GM18519 (cell line): ENCODE results near the gene TEKT1.
"Not testable (repeated sequence)": the region's sequence is repeated elsewhere in the genome, so short reads cannot be mapped to it uniquely, and the experiment has no call there.

Experiments used
- ATAC-seq: cut with Tn5 transposase; IDR thresholded peaks from one replicate; pipeline ENCODE4 v1.9.1; 2021; ENCODE audit warnings: mild to moderate bottlenecking, moderate library complexity; ENCODE audit not compliant: unreplicated experiment, low FRiP score

TEKT1 gene

DNA sequence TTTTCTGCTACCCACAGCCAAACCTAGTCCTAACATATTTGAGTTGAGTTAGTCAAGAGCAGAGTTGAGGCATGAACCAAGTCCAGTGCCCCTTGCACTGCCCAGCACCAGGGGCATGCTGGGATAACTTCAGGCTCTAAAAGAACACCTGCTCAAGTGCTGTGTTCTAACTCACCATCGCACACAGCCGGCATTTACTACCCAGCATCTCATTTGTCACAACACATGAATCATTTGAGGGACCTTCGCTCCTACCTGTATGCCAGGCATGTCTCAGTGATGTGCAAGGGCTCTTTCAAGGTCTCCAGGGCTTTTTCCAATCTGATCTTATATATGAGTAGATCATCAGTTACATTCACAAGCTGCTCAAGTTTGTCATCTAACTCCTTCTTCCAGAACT, 12.6 kb downstream of the TEKT1 start:
- ATAC-seq = no peak

DNA sequence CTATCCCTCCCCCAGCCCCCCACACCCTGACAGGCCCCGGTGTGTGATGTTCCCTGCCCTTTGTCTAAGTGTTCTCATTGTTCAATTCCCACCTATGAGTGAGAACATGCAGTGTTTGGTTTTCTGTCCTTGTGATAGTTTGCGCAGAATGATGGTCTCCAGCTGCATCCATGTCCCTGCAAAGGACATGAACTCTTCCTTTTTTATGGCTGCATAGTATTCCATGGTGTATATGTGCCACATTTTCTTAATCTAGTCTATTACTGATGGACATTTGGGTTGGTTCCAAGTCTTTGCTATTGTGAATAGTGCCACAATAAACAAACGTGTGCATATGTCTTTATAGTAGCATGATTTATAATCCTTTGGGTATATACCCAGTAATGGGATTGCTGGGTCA, 15.2 kb downstream of the TEKT1 start:
- ATAC-seq = not testable (repeated sequence)

DNA sequence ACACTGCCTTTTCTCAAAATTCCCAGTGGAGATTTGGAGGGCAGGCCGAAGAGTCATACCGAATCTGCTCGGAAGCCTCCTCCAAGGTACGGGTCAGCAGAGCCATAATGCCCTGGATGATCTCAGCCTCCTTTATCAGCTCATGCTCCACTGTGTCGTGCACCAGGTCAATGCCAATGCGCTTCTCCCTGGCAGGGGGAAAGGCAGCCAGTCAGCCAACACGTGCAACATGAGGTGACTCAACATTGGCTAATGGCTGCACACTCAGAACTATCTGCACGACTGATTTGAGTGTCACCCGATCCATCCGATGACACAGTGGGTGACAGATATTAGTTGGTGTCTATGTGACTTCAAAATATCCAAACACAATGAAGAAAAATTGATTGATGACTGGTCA, 15.8 kb downstream of the TEKT1 start:
- ATAC-seq = no peak

DNA sequence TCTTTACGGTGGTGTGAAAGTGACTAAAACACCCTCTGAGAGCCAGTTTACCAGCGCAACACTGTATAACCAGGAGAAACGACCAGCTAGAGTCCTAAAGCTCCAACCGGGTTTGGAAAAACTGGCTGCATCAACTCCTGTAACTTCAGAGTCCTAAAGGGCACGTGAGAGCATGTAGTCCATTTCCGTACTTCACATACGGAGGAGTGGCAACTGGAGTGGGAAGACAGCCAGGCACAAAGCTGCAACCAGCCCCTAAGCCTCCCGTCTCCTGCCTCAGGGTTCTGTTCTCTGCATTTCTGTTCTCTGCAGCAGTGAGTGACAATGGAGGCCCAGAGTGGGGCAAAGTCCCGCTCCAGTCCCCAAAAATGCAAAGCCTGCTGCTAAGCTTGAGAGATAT, 19.2 kb downstream of the TEKT1 start:
- ATAC-seq = no peak

DNA sequence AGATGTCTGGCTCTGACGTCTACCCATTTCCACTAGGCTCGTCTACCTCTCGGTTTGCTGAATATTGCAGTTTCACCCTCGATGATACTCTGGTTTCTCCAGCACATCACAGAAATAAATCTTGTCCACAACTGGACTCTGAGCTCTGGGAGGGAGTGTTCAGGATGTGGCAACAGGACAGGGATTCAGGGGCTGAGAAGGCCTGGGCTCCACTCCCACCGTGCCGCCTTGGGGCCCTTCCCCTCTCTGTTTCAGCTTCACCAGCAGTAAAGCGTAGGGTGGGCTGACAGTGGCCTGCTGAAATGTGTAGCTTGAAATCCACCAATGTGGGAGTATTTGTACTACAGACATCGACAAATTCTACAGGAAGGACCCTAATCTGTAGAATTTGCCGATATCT, 20.0 kb downstream of the TEKT1 start:
- no peak for ATAC-seq

DNA sequence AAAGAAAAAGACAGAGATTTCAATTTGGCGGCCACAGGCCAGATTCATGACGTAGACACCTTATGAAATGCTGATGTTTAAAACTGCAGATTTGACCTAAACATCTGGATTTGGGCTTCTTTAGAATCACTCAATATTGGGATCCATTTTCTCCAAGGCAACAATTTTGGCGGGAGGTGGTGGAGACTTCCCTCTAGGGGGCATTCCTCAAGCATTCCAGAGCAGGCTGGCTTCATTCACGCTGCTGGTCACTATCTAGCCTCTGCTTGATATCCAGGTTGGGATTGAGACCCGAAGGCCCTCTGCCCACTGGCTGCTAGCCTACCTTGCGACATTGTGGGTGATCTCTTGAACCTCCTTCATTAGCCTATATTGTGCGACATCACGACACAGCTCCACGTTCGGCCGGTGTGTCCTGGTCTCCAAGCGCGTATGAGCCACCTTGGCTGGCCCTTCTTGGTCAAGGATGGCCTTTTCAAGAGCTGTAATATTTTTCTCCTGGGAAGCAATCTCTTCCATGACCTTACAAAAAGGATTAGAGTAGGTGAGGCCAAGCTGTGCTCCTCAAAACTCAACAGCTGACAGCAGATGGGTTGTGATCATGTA, 31.0 kb downstream of the TEKT1 start:
- ATAC-seq = no peak

DNA sequence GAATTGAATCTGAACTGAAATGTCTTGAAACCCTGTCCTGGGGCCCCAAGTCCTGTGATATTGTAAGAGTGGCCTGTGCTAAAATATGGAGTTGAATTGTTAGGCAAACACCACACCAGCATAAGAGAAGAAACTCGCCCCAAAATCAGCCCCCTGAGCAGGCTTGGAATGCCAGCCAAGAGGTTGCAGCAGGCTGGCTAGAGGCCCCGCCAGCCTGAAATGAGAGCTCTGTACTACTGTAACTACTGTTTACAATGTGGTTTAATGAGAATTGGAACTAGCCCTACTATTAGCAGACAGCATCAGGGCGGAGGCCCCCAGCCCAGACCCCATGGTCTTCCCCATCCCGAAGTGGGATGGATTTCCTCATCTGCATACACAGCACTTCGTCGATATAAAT, 31.8 kb downstream of the TEKT1 start:
- no peak for ATAC-seq

DNA sequence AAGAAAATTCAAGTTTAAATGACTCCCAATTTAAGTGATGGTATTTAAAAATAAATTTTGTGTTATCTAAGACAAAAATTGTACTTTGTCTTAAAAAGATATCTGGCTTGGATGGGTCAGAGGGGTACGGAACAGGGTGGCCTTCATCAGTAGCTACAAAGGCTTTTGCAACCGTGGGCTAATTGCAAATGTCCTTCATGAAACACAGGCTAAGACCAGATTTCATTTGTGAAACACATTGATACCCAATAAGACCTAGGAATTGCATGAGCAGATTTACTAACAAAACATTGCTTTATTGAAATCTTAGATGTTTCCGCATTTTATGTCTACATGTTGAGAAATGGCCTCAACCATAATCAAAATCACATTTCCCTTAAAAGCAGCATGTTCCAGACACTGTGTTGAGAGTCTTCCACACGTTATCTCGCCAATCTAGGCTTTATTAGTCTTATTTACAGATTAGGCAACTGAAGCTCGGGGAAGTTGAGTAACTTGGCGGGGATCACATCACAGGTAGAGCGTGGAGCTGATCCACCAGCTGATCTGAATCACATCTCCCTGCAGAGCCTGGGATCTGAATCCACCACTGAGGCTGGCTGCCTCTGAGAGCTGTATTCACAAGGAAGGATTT, 33.7 kb downstream of the TEKT1 start:
- ATAC-seq = no peak

DNA sequence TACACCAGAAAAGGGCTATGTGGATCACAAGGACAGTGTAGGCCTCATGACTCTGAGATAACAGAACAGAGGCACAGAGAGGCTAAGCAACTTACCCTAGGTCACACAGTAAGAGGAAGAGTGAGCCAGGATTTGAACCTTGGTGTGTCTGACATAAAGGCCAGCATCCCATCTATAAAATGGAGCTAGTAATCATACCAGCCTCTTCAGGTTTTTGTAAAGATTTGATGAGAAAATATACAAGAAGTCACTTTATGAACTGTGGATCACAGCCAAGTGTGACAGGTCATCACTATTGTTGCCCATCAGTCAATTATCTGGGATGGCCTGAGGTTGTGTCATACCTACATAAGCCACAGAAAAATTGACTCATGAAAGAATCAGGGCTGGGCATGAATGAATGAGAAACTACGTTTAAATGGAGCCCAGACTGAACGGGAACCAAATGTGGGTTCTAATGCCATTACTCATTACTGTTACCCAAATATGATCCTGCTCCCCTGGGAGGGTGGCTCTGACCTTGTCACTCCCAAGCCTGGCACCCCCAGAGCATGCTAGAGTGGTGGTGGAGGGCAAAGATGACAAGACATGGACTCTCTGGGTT, 34.5 kb downstream of the TEKT1 start:
- no peak for ATAC-seq

DNA sequence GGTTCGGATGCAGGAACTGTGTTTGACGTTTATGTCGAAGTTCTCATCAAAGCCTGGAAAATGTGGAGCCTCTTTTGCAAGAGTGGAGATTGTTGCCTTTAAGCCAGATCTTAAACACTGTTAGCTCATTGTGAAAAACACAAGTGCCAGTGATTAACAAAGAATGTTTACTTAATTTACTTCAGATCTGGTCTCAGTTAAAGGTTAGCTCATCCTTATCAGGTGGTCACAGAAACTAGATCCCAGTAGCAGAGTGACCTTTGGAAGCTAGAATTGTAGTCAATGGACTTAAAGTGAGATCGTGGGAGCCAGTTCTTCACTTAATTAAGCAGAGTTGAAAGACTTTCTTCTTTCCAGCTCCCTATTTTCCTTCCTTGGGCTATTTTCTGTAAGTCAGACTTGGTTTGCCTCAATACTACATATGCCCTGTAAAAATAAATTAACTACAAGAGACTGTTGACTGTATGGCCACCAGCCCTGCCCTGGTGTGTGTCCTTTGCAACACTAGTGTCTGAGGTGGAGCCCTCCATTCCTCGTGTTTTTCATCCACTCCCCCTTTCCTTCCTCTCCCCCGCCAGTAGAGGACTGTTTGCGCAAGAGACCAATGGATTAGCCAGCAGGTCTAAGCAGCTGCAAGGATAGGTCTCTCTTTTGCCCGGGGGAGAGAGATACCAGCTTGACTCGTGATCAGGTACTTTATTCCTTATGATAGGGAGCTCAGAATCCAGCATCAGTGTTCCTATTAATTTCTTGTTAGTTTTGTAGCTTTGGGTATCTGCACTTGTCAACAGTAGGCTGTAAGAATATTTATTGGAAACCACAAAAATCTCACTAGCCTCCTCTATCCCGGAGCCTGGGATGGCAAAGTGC, 35.3 kb downstream of the TEKT1 start:
- ATAC-seq = no peak

DNA sequence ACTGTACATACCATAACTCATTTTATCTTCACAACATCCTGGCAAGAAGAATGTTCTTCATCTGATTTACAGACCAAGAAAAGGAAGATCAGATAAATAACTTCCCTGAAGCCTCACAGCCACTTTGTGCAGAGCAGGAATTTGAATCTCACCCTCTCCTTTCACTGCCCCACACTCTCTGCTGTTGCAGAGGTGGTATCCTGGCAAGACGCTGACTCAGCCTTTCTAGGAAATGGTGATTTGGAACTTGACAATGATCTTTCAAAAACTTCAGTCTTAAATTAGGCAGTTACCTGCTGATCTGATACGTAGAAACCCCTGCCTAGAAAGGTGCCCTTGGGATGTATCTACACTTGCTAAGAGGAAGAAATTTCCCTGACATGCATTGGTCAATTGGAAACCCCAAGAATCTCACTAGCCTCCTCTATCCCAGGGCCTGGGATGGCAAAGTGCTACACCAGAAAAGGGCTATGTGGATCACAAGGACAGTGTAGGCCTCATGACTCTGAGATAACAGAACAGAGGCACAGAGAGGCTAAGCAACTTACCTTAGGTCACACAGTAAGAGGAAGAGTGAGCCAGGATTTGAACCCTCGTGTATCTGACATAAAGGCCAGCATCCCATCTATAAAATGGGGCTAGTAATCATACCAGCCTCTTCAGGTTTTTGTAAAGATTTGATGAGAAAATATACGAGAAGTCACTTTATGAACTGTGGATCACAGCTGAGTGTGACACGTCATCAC, 37.6 kb downstream of the TEKT1 start:
- no peak for ATAC-seq

DNA sequence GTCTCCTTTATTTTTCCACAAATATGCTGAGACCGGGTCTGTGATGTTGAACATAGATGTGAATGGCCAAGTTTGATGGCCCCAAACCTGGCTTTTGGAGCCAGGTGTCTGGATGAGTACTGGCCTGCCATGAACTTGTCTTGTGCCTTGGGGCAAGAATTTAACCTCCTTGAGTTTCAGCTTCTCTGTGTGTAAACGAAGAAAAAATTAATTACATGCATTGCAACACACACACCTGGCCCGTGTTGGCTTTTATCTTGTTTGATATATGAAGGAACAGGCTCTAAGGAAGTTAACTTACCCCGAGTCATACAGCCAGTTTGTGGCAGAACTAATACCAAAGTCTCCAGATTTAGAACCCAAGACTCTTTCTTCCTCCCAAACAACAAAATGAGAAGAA, 42.4 kb downstream of the TEKT1 start:
- no peak for ATAC-seq

DNA sequence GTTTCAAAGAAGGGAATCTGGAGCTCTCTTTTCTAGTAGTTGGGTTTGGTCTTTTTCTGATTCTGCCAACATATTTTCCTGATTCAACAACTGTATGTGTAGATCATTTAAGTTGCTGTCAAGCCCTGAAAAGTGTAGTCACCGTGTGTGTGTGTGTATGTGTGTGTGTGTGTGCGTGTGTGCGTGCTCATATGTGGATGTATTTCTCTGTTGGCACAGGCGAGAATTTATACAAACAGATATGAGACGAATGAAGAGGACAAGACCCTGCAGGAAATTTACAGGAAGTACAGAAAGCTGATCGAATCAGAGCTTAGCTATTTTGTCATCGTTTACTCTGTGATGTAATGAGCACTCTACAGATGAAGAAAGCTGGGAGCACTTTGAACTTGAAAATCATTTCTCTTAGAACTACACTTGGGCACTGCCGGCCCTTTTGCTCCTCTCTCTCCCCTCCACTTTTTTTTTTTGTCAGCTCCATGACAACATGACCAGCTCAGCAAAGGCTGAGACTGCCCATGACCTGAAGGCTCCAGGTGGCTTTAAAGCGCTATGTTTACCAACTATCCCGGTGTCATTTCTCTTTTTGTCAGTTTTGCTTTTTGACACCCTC, 44.3 kb downstream of the TEKT1 start:
- ATAC-seq = no peak

DNA sequence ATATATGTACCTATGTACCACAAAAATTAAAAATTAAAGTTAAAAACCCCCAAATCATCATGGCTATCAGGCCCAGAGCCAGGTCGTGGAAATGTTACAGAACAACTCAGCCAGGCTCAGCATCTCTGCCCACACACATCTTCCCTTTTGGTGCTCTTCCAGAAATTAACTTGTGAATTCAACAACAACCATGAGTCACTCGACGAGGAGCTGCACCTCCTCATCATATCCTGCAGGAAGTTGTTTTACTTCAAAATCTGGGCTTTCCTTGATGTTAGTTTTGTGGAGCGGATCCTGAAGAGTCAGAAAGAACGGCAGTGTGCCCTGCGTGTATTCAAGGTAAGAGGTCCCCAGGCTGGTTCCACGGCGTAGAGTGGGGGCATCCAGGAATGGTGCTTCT, 44.9 kb downstream of the TEKT1 start:
- no peak for ATAC-seq

DNA sequence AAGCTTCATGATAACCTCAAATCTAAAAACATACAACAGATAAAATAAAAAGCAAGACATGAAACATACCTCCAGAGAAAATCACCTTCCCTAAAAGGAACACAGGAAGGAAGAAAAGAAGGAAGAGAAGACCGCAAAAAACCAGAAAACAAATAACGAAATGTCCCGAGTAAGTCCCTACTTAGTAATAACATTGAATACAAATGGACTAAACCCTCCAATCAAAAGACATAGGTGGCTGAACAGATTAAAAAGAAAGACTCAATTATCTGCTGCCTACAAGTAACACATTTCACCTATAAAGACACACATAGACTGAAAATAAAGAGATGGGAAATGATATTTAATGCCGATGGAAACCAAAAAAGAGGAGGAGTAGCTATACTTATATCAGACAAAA, 49.3 kb downstream of the TEKT1 start:
- ATAC-seq = no peak

DNA sequence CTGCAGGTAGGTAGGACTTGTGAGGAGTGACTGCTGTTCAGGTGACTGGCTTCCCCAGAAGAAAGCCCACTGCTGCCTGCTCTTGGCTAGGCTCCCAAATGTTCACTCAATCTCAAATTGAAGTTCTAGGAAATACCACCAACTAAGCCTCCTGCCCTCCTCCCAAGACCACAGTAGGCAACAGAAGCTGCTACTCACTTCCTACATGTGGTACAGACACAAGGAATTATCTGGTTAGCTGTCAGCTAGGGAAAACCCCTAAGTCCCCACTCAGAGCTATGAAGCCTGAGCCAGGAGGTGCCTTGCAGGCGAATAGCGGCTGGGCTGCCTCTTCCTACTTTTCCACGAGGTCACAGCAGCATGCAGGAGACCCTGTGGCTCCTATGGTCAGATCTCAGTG, 50.6 kb downstream of the TEKT1 start:
- ATAC-seq = no peak

DNA sequence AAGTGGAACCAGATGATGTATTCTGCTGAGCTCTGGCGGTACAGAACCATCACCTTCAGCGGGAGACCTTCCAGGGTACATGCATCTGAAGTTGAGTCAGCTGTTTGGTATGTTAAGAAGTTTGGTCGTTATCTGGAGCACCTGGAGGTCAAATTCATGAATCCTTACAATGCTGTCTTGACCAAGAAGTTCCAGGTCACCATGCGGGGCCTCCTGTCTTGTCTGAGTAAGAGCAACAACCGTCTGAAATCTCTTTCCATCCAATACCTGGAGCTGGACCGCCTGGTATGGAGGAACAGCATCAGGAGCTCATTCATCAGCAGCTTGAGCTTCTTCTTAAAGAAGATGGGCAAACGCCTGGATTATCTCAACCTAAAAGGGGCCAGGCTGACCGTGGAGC, 51.5 kb downstream of the TEKT1 start:
- no peak for ATAC-seq

DNA sequence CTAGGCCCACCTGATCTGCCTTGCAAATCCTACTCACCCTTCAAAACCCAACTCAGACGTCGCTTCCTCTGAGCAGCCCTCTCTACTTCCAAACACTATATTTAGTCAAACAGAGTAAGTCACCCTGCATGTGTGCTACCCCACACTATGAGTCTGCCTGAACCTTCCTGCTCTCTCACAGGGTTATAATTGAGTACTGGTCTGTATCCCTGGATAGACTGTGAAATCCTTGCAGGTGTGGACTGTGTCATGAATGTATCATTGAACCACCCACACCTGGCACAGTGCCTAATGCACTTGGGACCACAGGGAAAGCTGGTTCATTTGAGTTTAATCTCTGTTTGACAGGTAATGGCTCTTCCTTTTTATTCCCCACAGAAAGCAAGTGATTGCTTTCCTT, 52.1 kb downstream of the TEKT1 start:
- ATAC-seq = no peak

DNA sequence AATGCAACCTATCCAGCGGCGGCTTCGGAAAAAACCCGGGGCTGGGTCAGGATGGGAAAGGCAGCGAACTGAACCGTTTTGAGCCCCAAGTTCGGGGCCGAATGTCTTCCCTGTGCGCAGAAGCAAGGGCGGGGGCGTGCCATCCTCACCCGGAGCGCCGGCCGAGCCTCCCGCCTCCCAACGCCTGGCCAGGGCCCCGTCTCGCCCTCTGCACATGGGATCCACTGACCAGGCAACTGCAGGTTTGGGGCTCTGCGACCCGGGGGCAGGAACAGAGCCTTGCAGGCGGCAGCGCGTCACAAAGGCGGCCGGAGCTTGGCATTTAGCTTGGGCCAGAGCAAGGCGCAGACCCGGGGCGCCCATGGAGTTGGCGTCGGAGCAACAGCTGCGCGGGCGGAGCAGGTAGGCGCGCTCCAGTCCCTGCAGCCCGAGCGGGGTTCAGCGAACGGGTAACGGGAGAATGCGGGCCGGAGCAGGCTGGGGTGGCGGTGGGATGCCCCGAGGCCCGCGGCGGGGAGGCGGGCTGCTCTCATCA, 55.6 kb downstream of the TEKT1 start, which contains the start of gene FBXO39:
TSS of gene FBXO39 (plus strand) at position 345 of the 535 bp plus-strand sequence. CDS start 3,654 bp downstream, outside the sequence.
- ATAC-seq = no peak

DNA sequence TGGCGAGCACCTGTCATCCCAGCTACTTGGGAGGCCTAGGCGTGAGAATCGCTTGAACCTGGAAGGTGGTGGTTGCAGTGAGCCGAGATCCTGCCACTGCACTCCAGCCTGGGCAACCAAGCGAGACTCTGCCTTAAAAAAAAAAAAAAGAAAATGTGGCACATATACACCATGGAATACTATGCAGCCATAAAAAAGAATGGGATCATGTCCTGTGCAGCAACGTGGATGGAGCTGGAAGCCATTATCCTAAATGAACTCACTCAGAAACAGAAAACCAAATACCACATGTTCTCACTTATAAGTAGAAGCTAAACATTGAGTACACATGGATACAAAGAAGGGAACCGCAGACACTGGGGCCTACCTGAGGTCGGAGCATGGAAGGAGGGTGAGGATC, 56.6 kb downstream of the TEKT1 start:
- not testable (repeated sequence) for ATAC-seq
